Liver (tissue), 3 donors: Measurements from ENCODE around the gene GRM3.

Experiments used
- HNF4G ChIP-seq: IDR thresholded peaks from 2 replicates; pipeline ENCODE4 v1.6.1; 2016; ENCODE audit warnings: antibody characterized with exemption
- RAD21 ChIP-seq, 2 donors: IDR thresholded peaks; 2 replicates each; pipeline ENCODE4 v1.6.1; 2016; ENCODE audit warnings: antibody characterized with exemption in 2 of 2, mild to moderate bottlenecking in 2 of 2
- SP1 ChIP-seq: IDR thresholded peaks from 2 replicates; pipeline ENCODE4 v1.6.1; 2018; ENCODE audit warnings: antibody characterized with exemption, mild to moderate bottlenecking
- TF ChIP-seq, protein P1 (sequence below): fragments of 150-350 bp; IDR thresholded peaks from 2 replicates; pipeline ENCODE4 v1.5.1; 2017; ENCODE audit warnings: improper control_type of control experiment, low read depth, low read length; ENCODE audit not compliant: missing input control
- TF ChIP-seq, protein P2 (sequence below): IDR thresholded peaks from 2 replicates; pipeline ENCODE4 v1.6.1; 2016; ENCODE audit warnings: antibody characterized with exemption
- TF ChIP-seq, protein P3 (sequence below): IDR thresholded peaks from 2 replicates; pipeline ENCODE4 v1.6.1; 2016; ENCODE audit warnings: antibody characterized with exemption, mild to moderate bottlenecking
- TF ChIP-seq, protein P4 (sequence below): IDR thresholded peaks from 2 replicates; pipeline ENCODE4 v1.6.1; 2016; ENCODE audit warnings: antibody characterized with exemption
- TF ChIP-seq, protein P5 (sequence below): IDR thresholded peaks from 2 replicates; pipeline ENCODE4 v1.6.1; 2016; ENCODE audit warnings: antibody characterized with exemption
- donor health status: healthy.
- donor health status: healthy.

DNA sequence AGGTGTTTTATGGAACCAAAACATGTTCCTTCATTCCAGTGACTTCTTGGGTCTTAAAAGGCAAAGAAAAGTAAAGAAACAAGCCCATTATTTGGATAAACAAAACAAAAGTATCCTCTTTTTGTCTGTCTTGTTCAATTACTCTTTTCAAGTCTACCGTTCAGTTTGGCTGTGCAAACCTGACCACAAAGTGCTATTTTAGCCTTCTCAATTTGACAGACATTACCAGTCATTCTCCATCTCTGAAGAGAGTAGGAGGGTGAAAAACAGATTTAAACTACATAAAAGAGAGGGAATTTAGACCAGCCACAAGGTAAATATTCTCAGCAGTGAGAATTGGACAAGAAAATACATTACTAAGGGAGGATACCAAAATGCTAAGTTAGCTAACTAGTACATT is 145.2 kb downstream of the GRM3 start:
- TF ChIP-seq, protein P1, sequence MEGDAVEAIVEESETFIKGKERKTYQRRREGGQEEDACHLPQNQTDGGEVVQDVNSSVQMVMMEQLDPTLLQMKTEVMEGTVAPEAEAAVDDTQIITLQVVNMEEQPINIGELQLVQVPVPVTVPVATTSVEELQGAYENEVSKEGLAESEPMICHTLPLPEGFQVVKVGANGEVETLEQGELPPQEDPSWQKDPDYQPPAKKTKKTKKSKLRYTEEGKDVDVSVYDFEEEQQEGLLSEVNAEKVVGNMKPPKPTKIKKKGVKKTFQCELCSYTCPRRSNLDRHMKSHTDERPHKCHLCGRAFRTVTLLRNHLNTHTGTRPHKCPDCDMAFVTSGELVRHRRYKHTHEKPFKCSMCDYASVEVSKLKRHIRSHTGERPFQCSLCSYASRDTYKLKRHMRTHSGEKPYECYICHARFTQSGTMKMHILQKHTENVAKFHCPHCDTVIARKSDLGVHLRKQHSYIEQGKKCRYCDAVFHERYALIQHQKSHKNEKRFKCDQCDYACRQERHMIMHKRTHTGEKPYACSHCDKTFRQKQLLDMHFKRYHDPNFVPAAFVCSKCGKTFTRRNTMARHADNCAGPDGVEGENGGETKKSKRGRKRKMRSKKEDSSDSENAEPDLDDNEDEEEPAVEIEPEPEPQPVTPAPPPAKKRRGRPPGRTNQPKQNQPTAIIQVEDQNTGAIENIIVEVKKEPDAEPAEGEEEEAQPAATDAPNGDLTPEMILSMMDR, result no peak
- TF ChIP-seq HNF4G, result no peak
- TF ChIP-seq, protein P2, sequence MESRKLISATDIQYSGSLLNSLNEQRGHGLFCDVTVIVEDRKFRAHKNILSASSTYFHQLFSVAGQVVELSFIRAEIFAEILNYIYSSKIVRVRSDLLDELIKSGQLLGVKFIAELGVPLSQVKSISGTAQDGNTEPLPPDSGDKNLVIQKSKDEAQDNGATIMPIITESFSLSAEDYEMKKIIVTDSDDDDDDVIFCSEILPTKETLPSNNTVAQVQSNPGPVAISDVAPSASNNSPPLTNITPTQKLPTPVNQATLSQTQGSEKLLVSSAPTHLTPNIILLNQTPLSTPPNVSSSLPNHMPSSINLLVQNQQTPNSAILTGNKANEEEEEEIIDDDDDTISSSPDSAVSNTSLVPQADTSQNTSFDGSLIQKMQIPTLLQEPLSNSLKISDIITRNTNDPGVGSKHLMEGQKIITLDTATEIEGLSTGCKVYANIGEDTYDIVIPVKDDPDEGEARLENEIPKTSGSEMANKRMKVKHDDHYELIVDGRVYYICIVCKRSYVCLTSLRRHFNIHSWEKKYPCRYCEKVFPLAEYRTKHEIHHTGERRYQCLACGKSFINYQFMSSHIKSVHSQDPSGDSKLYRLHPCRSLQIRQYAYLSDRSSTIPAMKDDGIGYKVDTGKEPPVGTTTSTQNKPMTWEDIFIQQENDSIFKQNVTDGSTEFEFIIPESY, result no peak
- TF ChIP-seq, protein P3, sequence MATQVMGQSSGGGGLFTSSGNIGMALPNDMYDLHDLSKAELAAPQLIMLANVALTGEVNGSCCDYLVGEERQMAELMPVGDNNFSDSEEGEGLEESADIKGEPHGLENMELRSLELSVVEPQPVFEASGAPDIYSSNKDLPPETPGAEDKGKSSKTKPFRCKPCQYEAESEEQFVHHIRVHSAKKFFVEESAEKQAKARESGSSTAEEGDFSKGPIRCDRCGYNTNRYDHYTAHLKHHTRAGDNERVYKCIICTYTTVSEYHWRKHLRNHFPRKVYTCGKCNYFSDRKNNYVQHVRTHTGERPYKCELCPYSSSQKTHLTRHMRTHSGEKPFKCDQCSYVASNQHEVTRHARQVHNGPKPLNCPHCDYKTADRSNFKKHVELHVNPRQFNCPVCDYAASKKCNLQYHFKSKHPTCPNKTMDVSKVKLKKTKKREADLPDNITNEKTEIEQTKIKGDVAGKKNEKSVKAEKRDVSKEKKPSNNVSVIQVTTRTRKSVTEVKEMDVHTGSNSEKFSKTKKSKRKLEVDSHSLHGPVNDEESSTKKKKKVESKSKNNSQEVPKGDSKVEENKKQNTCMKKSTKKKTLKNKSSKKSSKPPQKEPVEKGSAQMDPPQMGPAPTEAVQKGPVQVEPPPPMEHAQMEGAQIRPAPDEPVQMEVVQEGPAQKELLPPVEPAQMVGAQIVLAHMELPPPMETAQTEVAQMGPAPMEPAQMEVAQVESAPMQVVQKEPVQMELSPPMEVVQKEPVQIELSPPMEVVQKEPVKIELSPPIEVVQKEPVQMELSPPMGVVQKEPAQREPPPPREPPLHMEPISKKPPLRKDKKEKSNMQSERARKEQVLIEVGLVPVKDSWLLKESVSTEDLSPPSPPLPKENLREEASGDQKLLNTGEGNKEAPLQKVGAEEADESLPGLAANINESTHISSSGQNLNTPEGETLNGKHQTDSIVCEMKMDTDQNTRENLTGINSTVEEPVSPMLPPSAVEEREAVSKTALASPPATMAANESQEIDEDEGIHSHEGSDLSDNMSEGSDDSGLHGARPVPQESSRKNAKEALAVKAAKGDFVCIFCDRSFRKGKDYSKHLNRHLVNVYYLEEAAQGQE, result no peak
- no peak for TF ChIP-seq SP1
- TF ChIP-seq, protein P4, sequence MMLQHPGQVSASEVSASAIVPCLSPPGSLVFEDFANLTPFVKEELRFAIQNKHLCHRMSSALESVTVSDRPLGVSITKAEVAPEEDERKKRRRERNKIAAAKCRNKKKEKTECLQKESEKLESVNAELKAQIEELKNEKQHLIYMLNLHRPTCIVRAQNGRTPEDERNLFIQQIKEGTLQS, result no peak
- TF ChIP-seq RAD21 (IDR thresholded peaks at IDR 0.05), result no peak
- TF ChIP-seq, protein P5, sequence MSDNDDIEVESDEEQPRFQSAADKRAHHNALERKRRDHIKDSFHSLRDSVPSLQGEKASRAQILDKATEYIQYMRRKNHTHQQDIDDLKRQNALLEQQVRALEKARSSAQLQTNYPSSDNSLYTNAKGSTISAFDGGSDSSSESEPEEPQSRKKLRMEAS, result no peak
